ENCODE measurements around the gene PDCD11.

DNA sequence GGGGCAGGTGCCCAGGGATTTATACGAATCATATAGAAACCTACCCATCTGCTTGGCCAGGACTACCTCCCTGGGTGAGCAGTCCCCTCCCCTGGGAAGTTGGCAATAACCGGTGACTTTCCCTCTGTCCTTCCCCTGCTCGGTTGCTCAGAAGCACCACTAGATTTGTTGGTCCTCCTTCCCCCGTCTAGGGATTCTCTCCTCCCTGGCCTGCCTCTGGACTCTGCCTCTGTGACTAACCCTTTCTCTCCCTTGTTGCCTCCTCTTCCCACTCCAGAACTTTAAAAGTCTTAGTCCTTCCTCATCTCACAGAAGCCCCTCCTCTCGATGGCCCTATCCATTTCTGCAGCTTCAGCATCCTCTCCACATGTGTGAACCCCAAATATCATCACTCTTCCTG lies 72.8 kb downstream of the PDCD11 start:
- TF ChIP-seq, protein P1, sequence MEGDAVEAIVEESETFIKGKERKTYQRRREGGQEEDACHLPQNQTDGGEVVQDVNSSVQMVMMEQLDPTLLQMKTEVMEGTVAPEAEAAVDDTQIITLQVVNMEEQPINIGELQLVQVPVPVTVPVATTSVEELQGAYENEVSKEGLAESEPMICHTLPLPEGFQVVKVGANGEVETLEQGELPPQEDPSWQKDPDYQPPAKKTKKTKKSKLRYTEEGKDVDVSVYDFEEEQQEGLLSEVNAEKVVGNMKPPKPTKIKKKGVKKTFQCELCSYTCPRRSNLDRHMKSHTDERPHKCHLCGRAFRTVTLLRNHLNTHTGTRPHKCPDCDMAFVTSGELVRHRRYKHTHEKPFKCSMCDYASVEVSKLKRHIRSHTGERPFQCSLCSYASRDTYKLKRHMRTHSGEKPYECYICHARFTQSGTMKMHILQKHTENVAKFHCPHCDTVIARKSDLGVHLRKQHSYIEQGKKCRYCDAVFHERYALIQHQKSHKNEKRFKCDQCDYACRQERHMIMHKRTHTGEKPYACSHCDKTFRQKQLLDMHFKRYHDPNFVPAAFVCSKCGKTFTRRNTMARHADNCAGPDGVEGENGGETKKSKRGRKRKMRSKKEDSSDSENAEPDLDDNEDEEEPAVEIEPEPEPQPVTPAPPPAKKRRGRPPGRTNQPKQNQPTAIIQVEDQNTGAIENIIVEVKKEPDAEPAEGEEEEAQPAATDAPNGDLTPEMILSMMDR (IDR thresholded peaks at IDR 0.05; ENCODE audit: low read depth, low read length, missing input control) = no peak
- TF ChIP-seq GABPA (IDR thresholded peaks at IDR 0.05 in 1 of 2, conservative IDR thresholded peaks at IDR 0.05 in 1 of 2) (no peak), TAF1 (conservative IDR thresholded peaks at IDR 0.05) (no peak), HNF4G (IDR thresholded peaks at IDR 0.05) (no peak), RAD21 (IDR thresholded peaks at IDR 0.05) (no peak), SP1 (IDR thresholded peaks at IDR 0.05) (no peak), YY1 (IDR thresholded peaks at IDR 0.05) (no peak), EGR1 (IDR thresholded peaks at IDR 0.05; ENCODE audit: low read depth in 2 of 2) (no peak)
- TF ChIP-seq, protein P2, sequence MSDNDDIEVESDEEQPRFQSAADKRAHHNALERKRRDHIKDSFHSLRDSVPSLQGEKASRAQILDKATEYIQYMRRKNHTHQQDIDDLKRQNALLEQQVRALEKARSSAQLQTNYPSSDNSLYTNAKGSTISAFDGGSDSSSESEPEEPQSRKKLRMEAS (IDR thresholded peaks at IDR 0.05) = no peak
- TF ChIP-seq, protein P3, sequence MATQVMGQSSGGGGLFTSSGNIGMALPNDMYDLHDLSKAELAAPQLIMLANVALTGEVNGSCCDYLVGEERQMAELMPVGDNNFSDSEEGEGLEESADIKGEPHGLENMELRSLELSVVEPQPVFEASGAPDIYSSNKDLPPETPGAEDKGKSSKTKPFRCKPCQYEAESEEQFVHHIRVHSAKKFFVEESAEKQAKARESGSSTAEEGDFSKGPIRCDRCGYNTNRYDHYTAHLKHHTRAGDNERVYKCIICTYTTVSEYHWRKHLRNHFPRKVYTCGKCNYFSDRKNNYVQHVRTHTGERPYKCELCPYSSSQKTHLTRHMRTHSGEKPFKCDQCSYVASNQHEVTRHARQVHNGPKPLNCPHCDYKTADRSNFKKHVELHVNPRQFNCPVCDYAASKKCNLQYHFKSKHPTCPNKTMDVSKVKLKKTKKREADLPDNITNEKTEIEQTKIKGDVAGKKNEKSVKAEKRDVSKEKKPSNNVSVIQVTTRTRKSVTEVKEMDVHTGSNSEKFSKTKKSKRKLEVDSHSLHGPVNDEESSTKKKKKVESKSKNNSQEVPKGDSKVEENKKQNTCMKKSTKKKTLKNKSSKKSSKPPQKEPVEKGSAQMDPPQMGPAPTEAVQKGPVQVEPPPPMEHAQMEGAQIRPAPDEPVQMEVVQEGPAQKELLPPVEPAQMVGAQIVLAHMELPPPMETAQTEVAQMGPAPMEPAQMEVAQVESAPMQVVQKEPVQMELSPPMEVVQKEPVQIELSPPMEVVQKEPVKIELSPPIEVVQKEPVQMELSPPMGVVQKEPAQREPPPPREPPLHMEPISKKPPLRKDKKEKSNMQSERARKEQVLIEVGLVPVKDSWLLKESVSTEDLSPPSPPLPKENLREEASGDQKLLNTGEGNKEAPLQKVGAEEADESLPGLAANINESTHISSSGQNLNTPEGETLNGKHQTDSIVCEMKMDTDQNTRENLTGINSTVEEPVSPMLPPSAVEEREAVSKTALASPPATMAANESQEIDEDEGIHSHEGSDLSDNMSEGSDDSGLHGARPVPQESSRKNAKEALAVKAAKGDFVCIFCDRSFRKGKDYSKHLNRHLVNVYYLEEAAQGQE (IDR thresholded peaks at IDR 0.05) = no peak
- TF ChIP-seq, protein P4, sequence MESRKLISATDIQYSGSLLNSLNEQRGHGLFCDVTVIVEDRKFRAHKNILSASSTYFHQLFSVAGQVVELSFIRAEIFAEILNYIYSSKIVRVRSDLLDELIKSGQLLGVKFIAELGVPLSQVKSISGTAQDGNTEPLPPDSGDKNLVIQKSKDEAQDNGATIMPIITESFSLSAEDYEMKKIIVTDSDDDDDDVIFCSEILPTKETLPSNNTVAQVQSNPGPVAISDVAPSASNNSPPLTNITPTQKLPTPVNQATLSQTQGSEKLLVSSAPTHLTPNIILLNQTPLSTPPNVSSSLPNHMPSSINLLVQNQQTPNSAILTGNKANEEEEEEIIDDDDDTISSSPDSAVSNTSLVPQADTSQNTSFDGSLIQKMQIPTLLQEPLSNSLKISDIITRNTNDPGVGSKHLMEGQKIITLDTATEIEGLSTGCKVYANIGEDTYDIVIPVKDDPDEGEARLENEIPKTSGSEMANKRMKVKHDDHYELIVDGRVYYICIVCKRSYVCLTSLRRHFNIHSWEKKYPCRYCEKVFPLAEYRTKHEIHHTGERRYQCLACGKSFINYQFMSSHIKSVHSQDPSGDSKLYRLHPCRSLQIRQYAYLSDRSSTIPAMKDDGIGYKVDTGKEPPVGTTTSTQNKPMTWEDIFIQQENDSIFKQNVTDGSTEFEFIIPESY (IDR thresholded peaks at IDR 0.05) = no peak

All from liver (tissue), 3 donors.